RWPE1 (cell line): ENCODE data around the gene TMEM248.
"Not testable (repeated sequence)": the region's sequence is repeated elsewhere in the genome, so short reads cannot be mapped to it uniquely, and the experiment has no call there.

Experiments
- CTCF ChIA-PET: fragments of 350-600 bp; sonication (Branson Sonifier 250); formaldehyde crosslinking; extraction: SDS; loops from one replicate; lab custom pipeline; 2021; lab: Yijun Ruan, JAX
- POLR2A ChIA-PET: fragments of 400-600 bp; formaldehyde crosslinking; extraction: SDS; loops from one replicate; lab custom pipeline; 2020; ENCODE audit warnings: antibody characterized with exemption; ENCODE audit not compliant: low non-redundant PET; lab: Yijun Ruan, JAX
- DNase-seq: peaks from one replicate; pipeline ENCODE4 v3.0.0; 2012; ENCODE audit warnings: low spot score
- H3K27ac ChIP-seq: fragments of 450-650 bp; 2 replicates; pipeline ENCODE4 v1.5.1; 2017
- TF ChIP-seq, protein P1 (sequence below): fragments of 450-650 bp; conservative IDR thresholded peaks from 2 replicates; pipeline ENCODE4 v1.5.1; 2017; ENCODE audit warnings: low read depth, mild to moderate bottlenecking

Gene TMEM248

DNA sequence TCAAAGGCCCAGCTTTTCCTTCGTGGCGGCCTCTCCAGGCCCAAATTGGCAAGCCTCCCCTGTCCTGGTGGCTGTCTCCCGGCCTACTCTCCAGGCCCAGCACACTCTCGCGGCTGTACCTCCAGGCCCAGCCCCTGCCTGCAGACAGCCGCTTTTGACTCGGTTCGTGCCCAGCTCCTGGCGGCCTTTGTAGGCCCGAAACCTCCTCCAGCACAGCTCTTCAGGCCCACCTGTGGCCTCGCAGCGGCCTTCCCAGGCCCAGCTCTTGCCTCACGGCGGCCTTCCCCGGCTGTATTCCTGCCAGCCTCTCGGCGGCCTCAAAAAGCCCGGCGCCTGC lies 18.2 kb upstream of the TMEM248 start:
- TF ChIP-seq, protein P1, sequence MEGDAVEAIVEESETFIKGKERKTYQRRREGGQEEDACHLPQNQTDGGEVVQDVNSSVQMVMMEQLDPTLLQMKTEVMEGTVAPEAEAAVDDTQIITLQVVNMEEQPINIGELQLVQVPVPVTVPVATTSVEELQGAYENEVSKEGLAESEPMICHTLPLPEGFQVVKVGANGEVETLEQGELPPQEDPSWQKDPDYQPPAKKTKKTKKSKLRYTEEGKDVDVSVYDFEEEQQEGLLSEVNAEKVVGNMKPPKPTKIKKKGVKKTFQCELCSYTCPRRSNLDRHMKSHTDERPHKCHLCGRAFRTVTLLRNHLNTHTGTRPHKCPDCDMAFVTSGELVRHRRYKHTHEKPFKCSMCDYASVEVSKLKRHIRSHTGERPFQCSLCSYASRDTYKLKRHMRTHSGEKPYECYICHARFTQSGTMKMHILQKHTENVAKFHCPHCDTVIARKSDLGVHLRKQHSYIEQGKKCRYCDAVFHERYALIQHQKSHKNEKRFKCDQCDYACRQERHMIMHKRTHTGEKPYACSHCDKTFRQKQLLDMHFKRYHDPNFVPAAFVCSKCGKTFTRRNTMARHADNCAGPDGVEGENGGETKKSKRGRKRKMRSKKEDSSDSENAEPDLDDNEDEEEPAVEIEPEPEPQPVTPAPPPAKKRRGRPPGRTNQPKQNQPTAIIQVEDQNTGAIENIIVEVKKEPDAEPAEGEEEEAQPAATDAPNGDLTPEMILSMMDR: no peak
- no peak for DNase-seq
- CTCF ChIA-PET: no interaction called here
- POLR2A ChIA-PET: interaction anchor here (1.1 kb wide), 1 partner anchor 18 kb away, joined by 4 read pairs; the partner anchor contains the start of gene TMEM248
- H3K27ac ChIP-seq: no peak overlapping the region

DNA sequence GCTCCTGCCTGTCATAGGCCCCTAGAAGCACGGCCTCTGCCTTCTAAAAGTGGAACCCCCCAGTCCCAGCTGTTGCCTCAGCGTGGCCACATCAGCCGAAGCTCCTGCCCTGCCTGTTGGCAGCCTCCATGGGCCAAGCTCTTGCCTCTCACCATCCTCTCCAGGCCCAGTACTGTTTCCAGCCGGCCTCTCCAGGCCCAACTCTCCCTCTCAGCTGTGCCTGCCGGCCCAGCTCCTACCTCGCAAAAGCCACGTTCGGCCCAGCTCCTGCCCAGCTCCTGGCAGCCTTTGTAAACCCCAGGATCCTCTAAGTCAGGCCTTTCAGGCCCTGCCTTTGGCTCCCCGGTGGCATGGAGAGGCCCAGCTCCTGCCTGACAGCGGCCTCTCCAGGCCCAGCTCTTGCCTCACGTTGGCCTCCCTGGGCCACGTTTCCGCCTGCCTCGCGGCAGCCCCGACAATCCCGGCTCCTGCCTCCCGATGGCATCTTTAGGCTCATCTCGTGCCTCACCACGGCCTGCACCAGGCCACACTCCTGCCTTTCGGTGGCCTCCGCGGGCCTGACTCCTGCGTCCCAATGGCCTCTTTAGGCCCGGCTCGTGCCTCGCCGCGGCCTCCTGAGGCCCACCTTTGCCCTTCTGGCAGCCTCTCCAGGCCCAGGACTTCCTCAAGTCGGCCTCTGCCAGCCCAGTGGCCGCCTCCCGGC lies 17.5 kb upstream of the TMEM248 start:
- CTCF ChIA-PET: no interaction called here
- DNase-seq: no peak
- H3K27ac ChIP-seq: no peak overlapping the region
- TF ChIP-seq, protein P1: no peak
- POLR2A ChIA-PET: no interaction called here

DNA sequence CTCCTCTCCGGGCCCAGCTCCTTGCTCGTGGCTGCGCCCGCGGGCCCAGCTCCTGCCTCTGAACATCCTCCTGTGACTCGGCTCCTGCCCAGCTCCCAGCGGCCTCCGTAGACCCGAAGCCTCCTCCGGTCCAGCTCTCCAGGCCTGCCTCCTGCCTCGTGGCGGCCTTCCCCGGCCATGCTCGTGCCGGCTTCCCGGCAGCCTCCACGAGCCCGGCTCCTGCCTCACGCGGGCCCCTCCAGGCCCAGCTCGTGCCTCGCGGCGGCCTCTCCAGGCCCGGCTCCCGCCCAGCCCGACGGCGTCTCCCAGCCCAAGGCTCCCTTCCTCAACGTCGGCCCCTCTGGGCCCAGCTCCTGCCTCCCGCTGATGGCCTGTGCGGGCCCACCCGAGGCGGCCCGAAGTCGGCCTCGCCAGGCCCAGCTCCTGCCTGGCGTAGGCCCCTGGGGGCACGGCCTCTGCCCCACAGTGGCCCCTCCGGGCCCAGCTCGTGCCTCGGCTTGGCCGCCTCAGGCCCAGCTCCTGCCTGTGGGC lies 16.9 kb upstream of the TMEM248 start:
- DNase-seq: no peak
- CTCF ChIA-PET: no interaction called here
- TF ChIP-seq, protein P1: no peak
- POLR2A ChIA-PET: no interaction called here
- H3K27ac ChIP-seq: no peak overlapping the region

DNA sequence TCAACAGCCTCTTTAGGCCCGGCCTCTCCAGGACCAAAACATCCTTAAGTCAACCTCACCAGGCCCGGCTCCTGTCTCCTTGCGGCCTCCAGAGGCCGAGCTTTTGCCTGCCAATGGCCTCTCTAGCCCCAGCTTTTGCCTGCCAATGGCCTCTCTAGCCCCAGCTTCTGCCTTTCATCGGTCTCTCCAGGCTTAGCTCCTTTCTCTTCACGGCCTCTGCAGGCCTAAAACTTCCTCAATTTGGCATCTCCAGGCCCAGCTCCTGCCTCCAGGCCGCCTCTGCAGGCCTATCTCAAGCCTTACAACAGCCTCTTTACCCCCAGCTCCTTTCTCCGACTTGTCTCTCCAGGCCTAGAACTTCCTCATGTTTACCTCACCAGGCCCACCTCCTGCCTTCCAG lies 15.7 kb upstream of the TMEM248 start:
- DNase-seq: no peak
- CTCF ChIA-PET: interaction anchor here (0.6 kb wide), 1 partner anchor 58 kb away, joined by 3 read pairs; no protein-coding TSS in a partner anchor
- H3K27ac ChIP-seq: no peak overlapping the region
- POLR2A ChIA-PET: no interaction called here
- TF ChIP-seq, protein P1: no peak

DNA sequence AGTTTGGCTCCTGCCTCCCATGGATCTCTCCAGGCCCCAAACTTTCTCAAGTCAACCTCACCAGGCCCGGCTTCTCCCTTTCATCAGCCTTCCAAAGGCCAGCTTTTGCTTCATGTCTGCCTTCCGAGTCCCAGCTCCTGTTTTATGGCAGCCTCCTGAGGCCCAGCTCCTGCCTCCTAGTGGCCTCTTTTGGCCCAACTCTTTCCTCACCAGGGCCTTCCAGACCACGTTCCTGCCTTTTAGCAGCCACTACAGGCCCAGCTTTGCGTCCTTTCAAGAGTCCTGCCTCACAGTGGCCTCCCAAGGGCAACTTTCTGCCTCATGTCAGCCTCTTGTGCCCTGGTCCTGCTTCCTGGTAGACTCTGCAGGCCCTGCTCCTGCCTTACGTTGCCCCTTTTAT lies 15.3 kb upstream of the TMEM248 start:
- CTCF ChIA-PET: no interaction called here
- TF ChIP-seq, protein P1: no peak
- H3K27ac ChIP-seq: no peak overlapping the region
- DNase-seq: no peak
- POLR2A ChIA-PET: no interaction called here

DNA sequence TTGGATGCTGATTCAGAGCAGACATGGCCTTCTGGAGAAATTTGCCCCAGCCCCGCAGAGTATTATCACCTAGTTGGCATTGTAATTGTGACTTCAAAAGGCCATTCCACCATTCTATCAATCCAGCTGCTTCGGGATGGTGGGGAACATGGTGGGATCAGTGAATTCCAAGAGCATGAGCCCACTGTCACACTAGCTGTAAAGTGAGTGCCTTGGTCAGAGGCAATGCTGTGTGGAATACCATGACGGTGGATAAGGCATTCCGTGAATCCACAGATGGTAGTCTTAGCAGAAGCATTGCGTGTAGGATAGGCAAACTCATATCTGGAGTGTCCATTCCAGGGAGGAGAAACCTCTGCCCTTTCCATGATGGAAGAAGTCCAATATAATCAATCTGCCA lies 13.3 kb upstream of the TMEM248 start:
- no peak for DNase-seq
- no peak overlapping the region for H3K27ac ChIP-seq
- POLR2A ChIA-PET: no interaction called here
- CTCF ChIA-PET: no interaction called here
- TF ChIP-seq, protein P1: no peak

DNA sequence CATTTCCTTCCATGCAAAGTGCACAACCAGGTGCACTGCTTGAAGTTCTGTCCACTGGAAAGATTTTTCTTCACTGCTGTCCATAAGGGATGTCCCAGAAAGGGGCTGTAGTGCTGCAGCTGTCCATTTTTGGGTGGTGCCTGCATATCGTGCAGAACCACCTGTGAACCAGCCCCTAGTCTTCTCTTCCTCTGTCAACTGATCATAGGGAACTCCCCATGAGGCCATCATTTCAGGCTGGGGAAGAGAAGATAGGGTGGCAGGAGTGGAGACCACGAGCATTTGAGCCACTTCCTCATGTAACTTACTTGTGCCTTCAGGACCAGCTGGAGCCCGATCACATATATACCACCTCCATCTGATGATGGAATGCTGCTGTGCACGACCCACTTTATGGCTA lies 12.4 kb upstream of the TMEM248 start:
- CTCF ChIA-PET: interaction anchor here (0.7 kb wide), 1 partner anchor 980 kb away, joined by 4 read pairs; no protein-coding TSS in a partner anchor
- POLR2A ChIA-PET: not testable (repeated sequence)

More for the DNA sequence above, 12.4 kb upstream of the TMEM248 start:
- DNase-seq, H3K27ac ChIP-seq: not testable (repeated sequence)
